Subcutaneous adipose tissue (tissue), 4 donors: ENCODE results near the gene ALDH6A1. TPM values are rescaled to one million over a fixed set of nuclear protein-coding genes. Genes with fewer than 3 reads are reported as not detected.

ENCODE experiments used
- total RNA-seq, 4 donors: library from RNA; depleted of rRNA; stranded (reverse); fragments of >200 nt; gene quantifications; one replicate each; pipeline ENCODE4 v1.1.0, GENCODE V29; 2016
- TF ChIP-seq, protein P1 (sequence below): fragments of 450-650 bp; IDR thresholded peaks from one replicate; pipeline ENCODE4 v1.5.1; 2016; ENCODE audit warnings: low read depth, mild to moderate bottlenecking, control low read depth, antibody characterized with exemption, moderate library complexity

The ALDH6A1 gene
- total RNA-seq = 100 to 1,000 TPM in 1 of 4 donors, 10 to 100 TPM in 3; 56.8 to 102 (median 76.5) TPM

- TF ChIP-seq, protein P1, sequence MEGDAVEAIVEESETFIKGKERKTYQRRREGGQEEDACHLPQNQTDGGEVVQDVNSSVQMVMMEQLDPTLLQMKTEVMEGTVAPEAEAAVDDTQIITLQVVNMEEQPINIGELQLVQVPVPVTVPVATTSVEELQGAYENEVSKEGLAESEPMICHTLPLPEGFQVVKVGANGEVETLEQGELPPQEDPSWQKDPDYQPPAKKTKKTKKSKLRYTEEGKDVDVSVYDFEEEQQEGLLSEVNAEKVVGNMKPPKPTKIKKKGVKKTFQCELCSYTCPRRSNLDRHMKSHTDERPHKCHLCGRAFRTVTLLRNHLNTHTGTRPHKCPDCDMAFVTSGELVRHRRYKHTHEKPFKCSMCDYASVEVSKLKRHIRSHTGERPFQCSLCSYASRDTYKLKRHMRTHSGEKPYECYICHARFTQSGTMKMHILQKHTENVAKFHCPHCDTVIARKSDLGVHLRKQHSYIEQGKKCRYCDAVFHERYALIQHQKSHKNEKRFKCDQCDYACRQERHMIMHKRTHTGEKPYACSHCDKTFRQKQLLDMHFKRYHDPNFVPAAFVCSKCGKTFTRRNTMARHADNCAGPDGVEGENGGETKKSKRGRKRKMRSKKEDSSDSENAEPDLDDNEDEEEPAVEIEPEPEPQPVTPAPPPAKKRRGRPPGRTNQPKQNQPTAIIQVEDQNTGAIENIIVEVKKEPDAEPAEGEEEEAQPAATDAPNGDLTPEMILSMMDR = no peak
Observed at GRCh38 chr14:74084277-74085046, at the start of gene ALDH6A1, which contains the start of gene LIN52. TSS of gene ALDH6A1 (minus strand) at chr14:74084453. CDS start at chr14:74084394, 59 bp downstream. TSS of gene LIN52 (plus strand) at chr14:74084956. CDS start at chr14:74084975, 19 bp downstream.

- TF ChIP-seq, protein P1 = no peak
Observed at GRCh38 chr14:74127634-74128033, 43.4 kb upstream of the ALDH6A1 start.

DNA sequence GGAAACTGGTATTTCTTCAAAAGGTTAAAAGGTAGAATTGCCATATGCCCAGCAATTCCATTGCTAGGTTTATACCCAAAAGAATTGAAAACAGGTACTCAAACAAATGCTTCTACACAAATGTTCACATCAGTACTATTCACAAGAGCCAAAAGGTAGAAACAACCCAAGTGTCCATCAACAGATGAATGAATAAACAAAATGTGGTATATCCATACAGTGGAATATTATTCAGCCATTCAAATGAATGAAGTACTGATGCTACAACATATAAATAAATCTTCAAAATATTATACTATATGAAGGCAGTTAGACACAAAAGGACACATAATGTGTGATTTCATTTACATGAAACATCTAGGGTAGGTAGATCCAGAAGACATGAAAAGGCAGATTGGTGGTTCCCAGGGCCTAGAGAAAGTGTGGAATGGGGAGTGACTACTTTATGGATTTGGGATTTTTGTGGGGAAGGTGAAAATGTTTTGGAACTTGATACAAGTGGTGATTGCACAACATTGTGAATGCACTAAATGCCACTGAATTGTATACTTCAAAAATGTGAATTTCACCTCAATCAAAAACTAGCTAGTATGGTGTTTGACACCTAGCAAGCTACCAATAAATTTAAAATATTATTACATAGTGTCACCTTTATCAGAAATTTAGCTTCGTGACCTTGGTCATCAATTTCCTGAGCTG is 42.2 kb upstream of the ALDH6A1 start:
- TF ChIP-seq, protein P1 = no peak

DNA sequence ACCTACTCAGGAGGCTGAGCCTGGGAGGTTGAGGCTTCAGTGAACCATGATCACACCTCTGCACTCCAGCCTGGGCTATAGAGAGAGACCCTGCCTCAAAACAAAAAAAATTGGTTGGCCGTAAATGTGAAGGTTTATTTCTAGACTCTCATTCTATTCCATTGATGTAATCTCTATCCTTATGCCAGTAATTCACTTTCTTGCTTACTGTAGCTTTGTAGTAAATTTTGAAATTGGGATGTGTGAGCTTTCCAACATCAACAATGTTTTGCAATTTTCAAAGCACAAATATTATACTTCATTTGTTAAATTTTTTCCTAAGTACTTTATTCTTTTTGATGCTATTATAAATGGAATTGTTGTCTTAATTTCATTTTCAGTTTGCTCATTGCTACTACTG is 25.1 kb upstream of the ALDH6A1 start:
- TF ChIP-seq, protein P1 = no peak

DNA sequence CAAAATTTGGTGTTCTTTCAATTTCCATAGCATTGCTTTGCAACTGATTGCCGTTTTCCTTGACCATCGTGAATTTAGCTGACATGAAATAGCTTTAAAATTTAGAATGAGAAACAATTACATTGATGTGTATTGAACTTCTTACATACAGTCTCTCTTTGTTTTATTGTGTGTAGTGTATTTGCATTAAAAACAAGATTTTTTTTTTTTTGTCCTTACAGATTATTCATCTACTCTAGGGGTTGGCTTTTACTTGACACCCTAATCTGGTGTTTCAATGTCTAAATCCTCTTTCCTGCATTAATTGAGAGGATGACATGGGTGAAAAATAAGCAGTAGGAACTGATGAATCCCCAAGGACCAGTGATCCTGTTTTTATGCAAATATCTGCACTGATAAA is 21.1 kb upstream of the ALDH6A1 start:
- TF ChIP-seq, protein P1 = no peak

DNA sequence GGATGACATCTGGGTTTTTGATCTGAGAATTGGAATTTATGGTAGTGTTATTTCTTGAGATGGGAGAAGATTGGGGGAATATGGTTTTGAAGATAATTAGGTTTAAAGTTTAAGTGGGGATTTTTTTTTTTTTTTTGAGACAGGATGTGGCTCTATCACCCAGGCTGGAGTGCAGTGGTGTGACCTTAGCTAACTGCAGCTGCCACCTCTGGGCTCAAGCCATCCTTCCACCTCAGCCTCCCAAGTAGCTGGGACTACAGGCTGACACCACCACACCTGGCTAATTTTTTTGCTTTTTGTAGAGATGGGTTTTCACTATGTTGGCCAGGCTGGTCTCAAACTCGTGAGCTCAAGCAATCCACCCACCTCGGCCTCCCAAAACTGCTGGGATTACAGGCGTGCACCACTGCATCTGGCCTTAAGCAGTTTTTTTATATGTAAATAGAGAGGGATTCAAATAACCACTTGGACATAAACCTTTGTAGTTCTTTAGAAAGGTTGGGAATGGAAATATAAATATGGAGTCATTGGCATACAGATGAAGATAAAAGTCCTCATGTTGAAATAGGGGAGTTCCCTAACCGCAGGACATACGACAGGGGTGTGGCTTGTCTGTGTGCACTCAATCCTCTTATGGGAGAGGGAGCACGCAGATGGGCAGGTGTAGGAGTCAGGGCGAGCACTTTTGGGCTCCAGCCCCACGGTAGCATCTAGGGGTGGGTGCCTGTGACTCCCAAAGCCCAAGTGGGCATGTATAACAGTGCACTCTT is 5.2 kb upstream of the ALDH6A1 start:
- TF ChIP-seq, protein P1 = no peak
